Endodermal cell (in vitro differentiated cells): ENCODE measurements around the gene ADNP2. TPM values are rescaled to one million over a fixed set of nuclear protein-coding genes. Genes with fewer than 3 reads are reported as not detected.

ENCODE experiments used
- DNase-seq: peaks from one replicate; pipeline ENCODE4 v3.0.0-alpha.2; 2017
- H3K27ac ChIP-seq: 2 replicates; pipeline ENCODE4 v1.5.1; 2013; ENCODE audit warnings: mild to moderate bottlenecking, low read depth, low read length, moderate library complexity
- H3K27me3 ChIP-seq: 2 replicates; pipeline ENCODE4 v1.6.1; 2013; ENCODE audit warnings: mild to moderate bottlenecking, low read length, moderate library complexity; ENCODE audit not compliant: insufficient read depth, control insufficient read depth, poor library complexity, severe bottlenecking
- H3K36me3 ChIP-seq: 2 replicates; pipeline ENCODE4 v1.7.0; 2013; ENCODE audit warnings: mild to moderate bottlenecking, low read length, moderate library complexity; ENCODE audit not compliant: control insufficient read depth, insufficient read depth
- H3K4me1 ChIP-seq: one replicate; pipeline ENCODE4 v1.7.0; 2013; ENCODE audit warnings: low read length; ENCODE audit not compliant: control insufficient read depth, insufficient read depth
- H3K4me3 ChIP-seq: 2 replicates; pipeline ENCODE4 v1.5.1; 2013; ENCODE audit warnings: mild to moderate bottlenecking, low read length, moderate library complexity
- H3K9ac ChIP-seq: 2 replicates; pipeline ENCODE4 v1.6.1; 2013; ENCODE audit warnings: mild to moderate bottlenecking, low read length, moderate library complexity; ENCODE audit not compliant: poor library complexity, severe bottlenecking; ENCODE audit errors: extremely low read depth
- H3K9me3 ChIP-seq: 2 replicates; pipeline ENCODE4 v1.6.1; 2013; ENCODE audit warnings: mild to moderate bottlenecking, low read length, moderate library complexity; ENCODE audit not compliant: control insufficient read depth
- H3K27ac Mint-ChIP-seq: 2 replicates; pipeline ENCODE4 v1.8.0; 2020; ENCODE audit warnings: mixed read lengths
- H3K27me3 Mint-ChIP-seq: 2 replicates; pipeline ENCODE4 v1.8.0; 2021; ENCODE audit warnings: mild to moderate bottlenecking, mixed read lengths; ENCODE audit not compliant: insufficient read depth
- H3K36me3 Mint-ChIP-seq: 2 replicates; pipeline ENCODE4 v1.8.0; 2020; ENCODE audit warnings: low read depth, mixed read lengths
- H3K4me1 Mint-ChIP-seq: 2 replicates; pipeline ENCODE4 v1.8.0; 2020; ENCODE audit warnings: mixed read lengths
- H3K4me3 Mint-ChIP-seq: 2 replicates; pipeline ENCODE4 v1.8.0; 2020; ENCODE audit warnings: mild to moderate bottlenecking, moderate library complexity, mixed read lengths
- H3K9me3 Mint-ChIP-seq: 2 replicates; pipeline ENCODE4 v1.8.0; 2020; ENCODE audit warnings: mild to moderate bottlenecking, mixed read lengths
- WGBS, 2 experiments: methylation state at CpG; one replicate each; pipeline versions ENCODE4 v1.1.5 to v1.1.7; 2013; ENCODE audit warnings: missing lambda C conversion rate in 2 of 2, mixed read lengths in 1 of 2; ENCODE audit not compliant: insufficient coverage in 1 of 2, insufficient read length in 1 of 2; 5-methylcytosine and 5-hydroxymethylcytosine counted together
- total RNA-seq, 2 donors: library from RNA; stranded (reverse); fragmentation: NEBNext Ultra II Directional in 1 of 2; extraction: Animal tissue kit (Norgen Biotek cat#: 25700) in 1 of 2; gene quantifications; 2 replicates in 1 of 2; 3 replicates in 1 of 2; pipeline ENCODE4 v1.2.1, GENCODE V29; 2021
- TF ChIP-seq, protein P1 (sequence below): fragments of 200-600 bp; sonication (generic); conservative IDR thresholded peaks from 2 replicates; pipeline ENCODE4 v1.5.0; 2021; ENCODE audit warnings: antibody characterized with exemption, mild to moderate bottlenecking

The ADNP2 gene
- total RNA-seq, 2 donors from 2014 or later: 38.4 to 51.0 TPM

DNA sequence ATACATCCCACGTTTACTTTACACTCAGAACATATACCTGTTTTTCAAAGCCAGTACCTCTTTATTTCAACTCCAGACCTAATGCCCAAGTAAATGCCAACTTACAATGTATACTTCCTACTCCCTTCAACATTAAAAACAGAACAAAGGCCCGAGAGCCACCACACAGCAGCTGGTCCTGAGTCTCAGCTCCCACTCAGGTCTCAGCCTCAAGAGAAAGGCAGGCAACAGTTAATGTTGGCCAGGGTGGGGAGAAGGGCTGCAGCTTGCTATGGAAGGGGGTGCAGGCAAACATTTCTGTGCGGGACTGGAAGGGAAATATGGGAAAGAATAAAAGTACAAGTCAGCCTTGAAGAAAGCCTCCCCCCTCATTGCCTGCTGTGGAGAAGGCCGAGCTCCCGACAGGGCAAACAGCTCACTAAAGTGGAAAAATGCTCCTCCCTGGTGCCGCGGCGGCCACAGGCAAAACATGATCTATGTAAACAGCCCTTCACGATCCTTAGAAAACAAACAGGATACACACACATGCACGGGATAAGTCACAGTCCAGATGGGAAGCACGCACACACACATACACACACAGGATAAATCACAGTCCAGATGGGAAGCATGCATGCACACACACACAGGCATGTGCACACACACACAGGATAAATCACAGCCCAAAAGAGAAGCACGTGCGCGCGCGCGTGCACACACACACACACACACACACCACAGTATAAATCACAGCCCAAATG, 67.4 kb downstream of the ADNP2 start:
- H3K4me3 Mint-ChIP-seq: no peak overlapping the region
- WGBS, 2 experiments: 80 to 91% methylated on average over 4 to 17 of the region's 17 CpGs
- Histone ChIP-seq H3K4me3 (no peak overlapping the region), H3K4me1 (no peaks in the 10 kb centered on the region), H3K36me3 (no peaks in the 10 kb centered on the region), H3K27me3 (no peaks in the 10 kb centered on the region), H3K27ac (peak overlapping the region; percentile 24), H3K9ac (no peak overlapping the region), H3K9me3 (no peaks in the 10 kb centered on the region)
- no peak for DNase-seq
- H3K36me3 Mint-ChIP-seq: no peaks in the 10 kb centered on the region
- no peaks in the 10 kb centered on the region for H3K27me3 Mint-ChIP-seq
- H3K9me3 Mint-ChIP-seq: no peaks in the 10 kb centered on the region
- TF ChIP-seq, protein P1, sequence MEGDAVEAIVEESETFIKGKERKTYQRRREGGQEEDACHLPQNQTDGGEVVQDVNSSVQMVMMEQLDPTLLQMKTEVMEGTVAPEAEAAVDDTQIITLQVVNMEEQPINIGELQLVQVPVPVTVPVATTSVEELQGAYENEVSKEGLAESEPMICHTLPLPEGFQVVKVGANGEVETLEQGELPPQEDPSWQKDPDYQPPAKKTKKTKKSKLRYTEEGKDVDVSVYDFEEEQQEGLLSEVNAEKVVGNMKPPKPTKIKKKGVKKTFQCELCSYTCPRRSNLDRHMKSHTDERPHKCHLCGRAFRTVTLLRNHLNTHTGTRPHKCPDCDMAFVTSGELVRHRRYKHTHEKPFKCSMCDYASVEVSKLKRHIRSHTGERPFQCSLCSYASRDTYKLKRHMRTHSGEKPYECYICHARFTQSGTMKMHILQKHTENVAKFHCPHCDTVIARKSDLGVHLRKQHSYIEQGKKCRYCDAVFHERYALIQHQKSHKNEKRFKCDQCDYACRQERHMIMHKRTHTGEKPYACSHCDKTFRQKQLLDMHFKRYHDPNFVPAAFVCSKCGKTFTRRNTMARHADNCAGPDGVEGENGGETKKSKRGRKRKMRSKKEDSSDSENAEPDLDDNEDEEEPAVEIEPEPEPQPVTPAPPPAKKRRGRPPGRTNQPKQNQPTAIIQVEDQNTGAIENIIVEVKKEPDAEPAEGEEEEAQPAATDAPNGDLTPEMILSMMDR: no peak
- no peak overlapping the region for H3K27ac Mint-ChIP-seq
- H3K4me1 Mint-ChIP-seq: no peaks in the 10 kb centered on the region

DNA sequence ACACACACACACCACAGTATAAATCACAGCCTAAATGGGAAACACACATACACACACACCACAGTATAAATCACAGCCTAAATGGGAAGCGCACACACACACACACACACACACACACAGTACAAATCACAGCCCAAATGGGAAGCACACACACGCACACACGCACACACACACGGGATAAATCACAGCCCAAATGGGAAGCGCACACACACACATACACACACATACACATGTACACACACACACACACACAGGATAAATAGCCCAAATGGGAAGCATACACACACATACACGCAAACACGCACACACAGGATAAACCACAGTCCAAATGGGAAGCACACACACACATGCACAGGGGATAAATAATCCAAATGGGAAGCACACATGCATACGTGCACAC, 68.1 kb downstream of the ADNP2 start:
- Mint-ChIP-seq H3K9me3 (no peaks in the 10 kb centered on the region), H3K36me3 (no peaks in the 10 kb centered on the region), H3K4me1 (no peaks in the 10 kb centered on the region), H3K27ac (no peak overlapping the region), H3K4me3 (no peak overlapping the region), H3K27me3 (no peaks in the 10 kb centered on the region)
- TF ChIP-seq, protein P1: no peak
- no peak overlapping the region for H3K4me3 ChIP-seq
- H3K27me3 ChIP-seq: no peaks in the 10 kb centered on the region
- no peak for DNase-seq
- no peaks in the 10 kb centered on the region for H3K9me3 ChIP-seq
- H3K27ac ChIP-seq: no peak overlapping the region
- no peak overlapping the region for H3K9ac ChIP-seq
- no peaks in the 10 kb centered on the region for H3K36me3 ChIP-seq
- 76 to 90% methylated on average over 2 to 8 of the region's 8 CpGs for WGBS, 2 experiments
- no peaks in the 10 kb centered on the region for H3K4me1 ChIP-seq

DNA sequence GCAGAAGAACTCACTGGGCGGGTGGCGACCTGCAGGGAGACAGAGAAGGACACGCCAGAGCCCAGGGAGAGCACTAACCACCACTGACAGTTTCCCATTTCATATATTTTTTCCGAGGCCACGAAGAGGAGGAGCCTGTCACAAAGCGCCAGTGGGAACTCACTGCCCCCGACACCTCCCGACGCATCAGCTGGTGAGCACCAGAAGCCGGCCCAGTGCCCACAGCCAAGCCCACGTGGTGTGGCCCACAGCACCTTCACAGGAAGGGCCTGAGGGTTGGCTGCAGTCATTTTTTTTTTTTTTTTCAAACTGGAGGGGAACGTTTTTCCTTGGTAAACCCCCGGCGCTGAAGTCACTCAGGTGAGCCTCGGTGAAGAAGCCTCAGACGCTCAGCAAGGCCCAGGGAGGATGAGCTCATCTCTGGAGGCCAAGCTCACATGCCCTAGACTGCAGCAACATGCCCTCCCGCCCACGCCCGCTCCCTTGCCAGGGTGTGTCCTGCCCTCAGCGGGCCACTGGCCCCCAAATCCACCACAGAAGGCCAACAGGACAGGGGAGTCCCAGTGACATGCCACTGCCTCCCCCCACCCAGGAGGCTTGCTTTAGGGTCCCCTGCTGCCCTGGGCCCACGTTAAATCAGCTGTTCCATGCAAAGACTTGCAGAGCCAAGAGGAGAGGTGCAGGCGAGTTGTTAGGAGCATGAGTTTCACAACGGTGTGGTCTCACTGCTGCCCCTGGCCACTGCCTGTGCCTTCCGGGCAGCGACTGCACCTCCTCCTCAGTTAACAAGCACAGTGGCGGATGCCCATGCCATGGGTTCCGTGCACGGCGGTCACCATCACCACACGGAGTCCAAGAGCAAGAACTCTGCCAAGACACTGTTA, 70.1 kb downstream of the ADNP2 start:
- no peaks in the 10 kb centered on the region for H3K36me3 ChIP-seq
- WGBS, 2 experiments: 90 to 100% methylated on average over 6 to 30 of the region's 30 CpGs
- no peaks in the 10 kb centered on the region for H3K9me3 ChIP-seq
- TF ChIP-seq, protein P1: no peak
- H3K27me3 ChIP-seq: no peaks in the 10 kb centered on the region
- H3K4me1 ChIP-seq: no peaks in the 10 kb centered on the region
- Mint-ChIP-seq H3K9me3 (no peaks in the 10 kb centered on the region), H3K27me3 (no peaks in the 10 kb centered on the region), H3K27ac (peak overlapping the region; percentile 45), H3K4me1 (no peaks in the 10 kb centered on the region), H3K36me3 (no peaks in the 10 kb centered on the region), H3K4me3 (no peak overlapping the region)
- no peak overlapping the region for H3K4me3 ChIP-seq
- no peak overlapping the region for H3K27ac ChIP-seq
- no peak overlapping the region for H3K9ac ChIP-seq
- DNase-seq: no peak
